GM19438 (cell line): ENCODE results near the gene MBOAT1.

Source experiments
- ATAC-seq: cut with Tn5 transposase; IDR thresholded peaks from one replicate; pipeline ENCODE4 v1.9.1; 2021; ENCODE audit warnings: low read depth; ENCODE audit not compliant: unreplicated experiment

MBOAT1 gene

DNA sequence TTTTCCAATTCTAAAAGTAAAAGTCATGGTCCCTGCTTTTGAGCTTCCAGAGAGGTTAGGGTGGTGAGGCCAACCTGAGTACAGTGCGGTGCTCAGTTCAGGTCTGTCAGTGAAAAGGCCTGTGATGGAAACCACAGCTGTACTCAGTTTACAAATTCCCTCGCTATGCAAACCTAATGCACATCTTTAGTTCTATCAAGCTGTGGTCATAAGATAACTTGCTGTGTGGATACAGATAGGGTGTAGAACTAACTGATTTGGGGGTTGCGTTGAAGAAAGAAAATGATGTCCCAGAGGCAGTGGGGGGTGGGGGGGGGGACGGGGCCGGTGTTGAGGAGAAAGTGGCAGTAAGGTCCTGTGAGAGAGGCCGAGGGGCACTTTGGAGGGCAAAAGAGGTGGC, 22.8 kb upstream of the MBOAT1 start:
- ATAC-seq: no peak

DNA sequence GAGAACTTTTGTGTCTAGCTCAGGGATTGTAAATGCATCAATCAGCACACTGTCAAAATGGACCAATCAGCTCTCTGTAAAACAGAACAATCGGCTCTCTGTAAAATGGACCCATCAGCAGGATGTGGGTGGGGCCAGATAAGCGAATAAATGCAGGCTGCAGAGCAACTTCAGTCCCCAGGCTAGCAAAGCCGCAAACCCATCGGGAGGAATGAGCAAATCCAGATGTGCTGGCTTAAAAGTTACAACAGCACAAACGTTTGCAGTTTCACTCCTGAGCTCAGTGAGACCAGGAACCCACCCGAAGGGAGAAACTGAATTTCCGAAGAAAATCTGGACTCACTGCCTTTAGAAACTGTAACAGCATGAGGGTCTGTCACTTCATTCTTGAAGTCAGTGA, 21.9 kb upstream of the MBOAT1 start:
- ATAC-seq: no peak

DNA sequence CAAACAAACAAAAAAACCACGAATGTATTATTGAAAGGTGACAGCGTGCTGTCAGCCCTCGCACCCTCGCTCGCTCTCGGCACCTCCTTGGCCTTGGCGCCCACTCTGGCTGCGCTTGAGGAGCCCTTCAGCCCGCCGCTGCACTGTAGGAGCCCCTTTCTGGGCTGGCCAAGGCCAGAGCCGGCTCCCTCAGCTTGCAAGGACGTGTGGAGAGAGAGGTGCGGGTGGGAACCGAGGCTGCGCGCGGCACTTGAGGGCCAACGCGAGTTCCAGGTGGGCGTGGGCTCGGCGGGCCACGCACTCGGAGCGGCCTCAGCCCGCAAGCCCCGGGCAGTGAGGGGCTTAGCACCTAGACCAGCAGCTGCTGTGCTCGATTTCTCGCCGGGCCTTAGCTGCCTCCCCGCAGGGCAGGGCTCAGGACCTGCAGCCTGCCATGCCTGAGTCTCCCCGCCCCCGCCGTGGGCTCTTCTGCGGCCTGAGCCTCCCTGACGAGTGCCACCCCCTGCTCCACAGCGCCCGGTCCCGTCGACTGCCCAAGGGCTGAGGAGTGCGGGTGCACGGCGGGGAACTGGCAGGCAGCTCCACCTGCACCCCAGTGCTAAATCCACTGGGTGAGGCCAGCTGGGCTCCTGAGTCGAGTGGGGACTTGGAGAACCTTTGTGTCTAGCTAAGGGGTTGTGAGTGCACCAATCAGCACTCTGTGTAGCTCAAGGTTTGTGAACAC, 20.9 kb upstream of the MBOAT1 start:
- no peak for ATAC-seq

- ATAC-seq: no peak
These were observed 19.9 kb upstream of the MBOAT1 start for GRCh38 chr6:20232188-20232587.

DNA sequence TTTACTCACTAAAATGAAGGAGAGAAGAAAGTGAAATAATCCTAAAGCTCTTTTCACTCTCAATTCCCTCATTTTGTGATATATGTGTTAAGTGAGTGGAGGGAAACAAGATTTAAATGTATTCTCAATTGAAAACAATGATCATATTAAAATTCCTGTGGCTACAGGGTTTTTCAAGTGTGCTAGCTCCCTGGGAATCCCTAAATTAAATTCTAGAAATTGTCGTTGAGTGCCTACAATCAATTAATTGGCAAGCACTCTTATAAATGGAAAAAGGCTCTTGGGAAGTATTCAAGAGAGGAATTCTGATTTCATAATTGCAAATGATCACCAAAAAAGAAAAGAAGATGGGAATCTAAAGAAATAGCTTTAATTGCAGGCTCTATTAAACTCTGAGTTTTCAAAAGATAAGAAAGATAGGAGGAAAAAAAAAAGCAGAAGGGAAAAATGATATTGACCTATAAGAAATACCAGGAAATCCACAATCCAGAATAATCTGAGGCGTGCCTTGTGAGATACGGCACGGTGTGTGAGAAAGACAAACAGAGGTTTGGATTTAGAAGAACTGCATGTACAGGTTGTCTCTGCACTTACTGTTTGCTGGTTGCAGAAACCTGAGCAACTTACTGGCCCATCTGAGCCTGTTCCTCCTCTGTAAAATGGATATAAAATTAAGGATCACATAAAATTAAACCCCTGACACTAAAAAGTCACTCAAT, 18.3 kb upstream of the MBOAT1 start:
- ATAC-seq: no peak

DNA sequence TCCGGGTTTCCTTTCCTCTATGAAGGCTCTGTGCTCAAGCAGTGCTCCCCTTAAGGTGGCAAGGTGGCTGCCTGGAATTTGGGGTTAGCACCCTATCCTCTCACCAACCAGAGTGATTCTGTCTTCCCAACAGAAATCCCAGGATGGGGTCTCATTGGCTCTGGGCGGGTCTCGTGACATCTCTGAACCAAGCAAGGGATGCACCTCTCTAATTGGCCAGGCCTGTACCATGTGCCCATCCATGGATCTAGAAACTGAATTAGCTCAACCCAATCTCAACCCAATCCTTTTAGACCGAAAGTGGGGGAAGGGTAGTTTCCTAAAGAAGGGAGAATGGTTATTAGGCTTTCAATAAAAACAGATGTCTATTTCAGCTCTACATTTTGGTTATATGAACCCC, 17.6 kb upstream of the MBOAT1 start:
- no peak for ATAC-seq

- ATAC-seq: no peak
These were observed 15.1 kb upstream of the MBOAT1 start for GRCh38 chr6:20227350-20227749.

- ATAC-seq: no peak
These were observed 10.9 kb upstream of the MBOAT1 start for GRCh38 chr6:20223141-20223540.

- no peak for ATAC-seq
These were observed 9.2 kb upstream of the MBOAT1 start for GRCh38 chr6:20221421-20221820.

DNA sequence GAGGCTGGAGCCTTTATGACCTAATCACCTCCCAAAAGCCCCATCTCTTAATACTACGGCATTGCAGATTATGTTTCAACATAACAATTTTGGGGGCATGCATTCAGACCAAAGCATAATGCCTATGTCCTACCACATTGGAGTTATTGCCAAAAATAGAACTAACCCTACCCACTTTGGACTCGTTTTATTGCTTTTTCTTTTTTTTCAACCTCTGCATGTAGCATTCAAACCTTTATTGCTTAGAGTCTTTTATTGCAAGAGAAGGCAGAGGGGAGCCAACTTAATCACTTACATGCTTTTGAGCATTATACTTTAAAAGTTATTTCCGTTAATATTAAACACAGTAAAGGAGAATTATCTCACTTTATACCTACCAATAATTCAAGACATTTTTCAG, 8.1 kb upstream of the MBOAT1 start:
- ATAC-seq: no peak

- no peak for ATAC-seq
These were observed 5.6 kb upstream of the MBOAT1 start for GRCh38 chr6:20217891-20218290.

DNA sequence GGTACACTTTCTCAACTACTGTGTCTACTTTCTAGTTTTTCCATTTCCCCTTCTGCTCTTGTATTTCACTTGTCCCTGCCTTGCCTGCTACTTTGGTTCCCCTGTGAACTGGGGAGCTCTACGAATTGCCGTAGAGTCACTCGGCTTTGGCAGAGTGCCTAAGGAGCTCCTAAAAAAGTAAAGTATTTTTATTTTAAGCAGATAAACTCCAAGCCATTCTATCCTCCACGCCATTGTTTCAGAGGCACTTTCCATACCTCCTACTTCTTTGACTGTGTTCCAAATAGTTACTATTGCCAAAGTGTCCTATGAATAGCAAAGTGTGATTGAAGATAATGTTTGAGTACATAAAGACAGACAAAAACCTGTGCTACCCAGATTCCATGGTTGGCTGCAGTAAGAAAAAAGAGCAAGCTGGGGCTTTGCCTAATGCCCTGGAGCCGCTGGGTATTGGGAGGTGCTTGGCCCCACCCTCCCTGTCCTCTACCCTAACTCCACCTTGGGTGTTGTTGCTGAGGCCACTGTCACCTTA, 5.1 kb upstream of the MBOAT1 start:
- ATAC-seq: no peak

DNA sequence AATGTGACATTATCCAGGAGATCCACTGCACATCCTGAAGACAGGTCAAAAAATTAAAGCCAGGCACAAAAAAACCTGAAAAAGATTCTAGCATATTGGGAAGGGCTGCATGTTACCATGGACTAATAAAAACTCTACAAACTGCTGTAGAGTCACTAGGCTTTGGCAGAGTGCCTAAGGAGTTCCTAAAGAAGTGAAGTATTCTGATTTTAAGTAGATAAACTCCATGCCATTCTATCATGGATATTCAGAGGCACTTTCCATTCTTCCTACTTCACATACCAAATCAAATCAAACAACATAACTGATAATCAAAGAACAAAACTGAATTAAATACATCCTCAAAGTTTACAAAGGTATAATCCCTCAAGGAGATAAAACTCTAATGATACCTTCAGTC, 3.0 kb upstream of the MBOAT1 start:
- no peak for ATAC-seq

- ATAC-seq: no peak
These were observed 1.1 kb upstream of the MBOAT1 start for GRCh38 chr6:20213271-20213798.

DNA sequence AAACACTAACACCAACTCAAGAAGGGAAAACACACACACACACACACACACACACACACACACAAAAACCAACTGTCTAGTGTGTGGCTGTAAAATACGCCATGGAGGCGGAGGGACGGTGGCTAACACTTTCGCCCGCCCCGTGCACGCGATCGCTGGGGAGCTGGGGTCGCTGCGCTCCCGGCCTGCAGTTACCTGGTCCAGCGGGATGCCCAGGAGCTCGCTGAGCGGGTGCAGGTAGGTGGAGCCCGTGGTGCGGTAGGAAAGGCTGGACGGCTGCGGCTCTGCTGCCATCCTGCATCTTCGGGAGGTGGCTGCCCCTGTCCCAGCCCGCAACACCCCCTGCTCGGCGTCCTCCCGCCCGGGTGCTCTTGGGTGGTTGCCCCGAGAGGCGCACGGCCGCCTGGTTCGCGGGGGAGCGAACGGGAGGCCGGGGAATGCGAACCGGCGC, 303 bp downstream of the MBOAT1 start:
- peak; percentile 17 for ATAC-seq

- ATAC-seq: peak; percentile 21
These were observed 980 bp downstream of the MBOAT1 start for GRCh38 chr6:20211037-20211940.

- no peak for ATAC-seq
These were observed 2.1 kb downstream of the MBOAT1 start for GRCh38 chr6:20210158-20210557.

GRCh38 chr6:20208687-20209378, 3.4 kb downstream of the MBOAT1 start:
- ATAC-seq: no peak

DNA sequence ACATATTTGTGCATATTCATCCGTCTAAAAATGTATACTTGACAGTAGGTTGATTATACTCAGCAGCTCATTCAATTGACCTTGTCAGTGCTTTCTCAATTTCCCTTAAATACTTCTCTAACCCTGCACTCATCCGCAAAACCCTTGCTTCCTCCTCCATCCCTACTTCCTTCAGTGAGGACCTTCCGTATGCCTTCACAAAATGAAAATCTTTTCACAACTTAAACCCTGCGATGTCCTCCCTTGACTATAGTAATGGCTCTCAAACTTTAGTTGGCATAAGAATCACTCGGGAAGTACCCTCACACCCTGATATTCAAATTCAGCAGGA, 5.2 kb downstream of the MBOAT1 start:
- no peak for ATAC-seq

DNA sequence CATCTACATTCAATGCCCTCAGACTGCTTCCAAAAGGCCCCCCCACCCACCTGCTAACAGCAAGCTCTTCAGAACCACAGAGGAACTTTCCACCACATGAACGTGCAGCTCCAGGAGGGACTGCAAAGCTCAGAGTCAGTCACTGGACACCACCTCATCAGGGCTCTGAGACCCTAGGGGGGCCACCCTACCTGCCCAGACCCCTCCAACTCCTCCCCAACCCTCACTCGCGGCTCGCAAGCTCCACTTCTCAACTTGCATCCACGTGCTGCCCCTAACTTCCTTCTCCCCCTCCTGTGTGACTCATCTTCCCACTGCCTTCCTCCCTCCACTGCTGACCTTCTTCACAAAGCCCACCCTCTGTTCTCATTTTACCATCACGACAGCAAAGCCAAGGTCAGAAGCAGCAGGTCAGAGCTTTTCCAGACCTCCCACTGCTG, 6.5 kb downstream of the MBOAT1 start:
- no peak for ATAC-seq
